PFSK-1 (cell line): Measurements from ENCODE around the gene TGFBR3L.

Experiments
- POLR2AphosphoS5 ChIP-seq: IDR thresholded peaks from 2 replicates; pipeline ENCODE4 v1.6.1; 2012; ENCODE audit warnings: low read depth, mild to moderate bottlenecking, control low read depth, low read length, moderate library complexity
- SIN3A ChIP-seq: IDR thresholded peaks from 2 replicates; pipeline ENCODE4 v1.6.1; 2012; ENCODE audit warnings: mild to moderate bottlenecking, low read length, moderate library complexity, borderline replicate concordance; ENCODE audit not compliant: insufficient read depth
- TAF1 ChIP-seq: IDR thresholded peaks from 2 replicates; pipeline ENCODE4 v1.6.1; 2012; ENCODE audit warnings: low read length, control low read depth, borderline replicate concordance; ENCODE audit not compliant: insufficient read depth
- TF ChIP-seq, protein P1 (sequence below), 2 experiments: IDR thresholded peaks; 2 replicates each; pipeline versions ENCODE4 v1.6.1 to v1.8.0; 2011 to 2012; ENCODE audit warnings: low read depth in 2 of 2, low read length in 2 of 2, control low read depth in 1 of 2, inconsistent platforms in 1 of 2, mild to moderate bottlenecking in 1 of 2, moderate library complexity in 1 of 2; ENCODE audit not compliant: insufficient read depth in 1 of 2

DNA sequence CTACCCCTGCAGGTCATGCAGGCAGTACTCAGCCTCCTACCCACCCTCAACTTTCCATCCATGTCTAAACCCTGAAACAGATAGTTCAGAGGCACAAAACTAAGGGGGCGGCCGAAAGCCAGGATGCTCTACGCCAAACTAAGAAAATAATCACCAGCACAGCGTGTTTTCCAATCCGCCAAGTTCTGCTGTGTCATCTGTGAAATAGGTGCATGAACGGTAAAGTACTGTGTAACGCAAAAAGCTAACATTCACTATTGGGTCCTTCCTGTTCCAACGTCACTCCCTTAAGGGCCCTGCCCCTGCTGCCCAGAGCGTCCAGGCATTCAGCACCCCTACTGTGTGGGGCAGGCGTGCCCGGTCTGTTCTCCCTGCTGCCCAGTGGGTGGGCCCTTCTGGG is 41.1 kb downstream of the TGFBR3L start:
- TF ChIP-seq SIN3A (no peak), TAF1 (no peak), POLR2AphosphoS5 (no peak)
- TF ChIP-seq, protein P1, sequence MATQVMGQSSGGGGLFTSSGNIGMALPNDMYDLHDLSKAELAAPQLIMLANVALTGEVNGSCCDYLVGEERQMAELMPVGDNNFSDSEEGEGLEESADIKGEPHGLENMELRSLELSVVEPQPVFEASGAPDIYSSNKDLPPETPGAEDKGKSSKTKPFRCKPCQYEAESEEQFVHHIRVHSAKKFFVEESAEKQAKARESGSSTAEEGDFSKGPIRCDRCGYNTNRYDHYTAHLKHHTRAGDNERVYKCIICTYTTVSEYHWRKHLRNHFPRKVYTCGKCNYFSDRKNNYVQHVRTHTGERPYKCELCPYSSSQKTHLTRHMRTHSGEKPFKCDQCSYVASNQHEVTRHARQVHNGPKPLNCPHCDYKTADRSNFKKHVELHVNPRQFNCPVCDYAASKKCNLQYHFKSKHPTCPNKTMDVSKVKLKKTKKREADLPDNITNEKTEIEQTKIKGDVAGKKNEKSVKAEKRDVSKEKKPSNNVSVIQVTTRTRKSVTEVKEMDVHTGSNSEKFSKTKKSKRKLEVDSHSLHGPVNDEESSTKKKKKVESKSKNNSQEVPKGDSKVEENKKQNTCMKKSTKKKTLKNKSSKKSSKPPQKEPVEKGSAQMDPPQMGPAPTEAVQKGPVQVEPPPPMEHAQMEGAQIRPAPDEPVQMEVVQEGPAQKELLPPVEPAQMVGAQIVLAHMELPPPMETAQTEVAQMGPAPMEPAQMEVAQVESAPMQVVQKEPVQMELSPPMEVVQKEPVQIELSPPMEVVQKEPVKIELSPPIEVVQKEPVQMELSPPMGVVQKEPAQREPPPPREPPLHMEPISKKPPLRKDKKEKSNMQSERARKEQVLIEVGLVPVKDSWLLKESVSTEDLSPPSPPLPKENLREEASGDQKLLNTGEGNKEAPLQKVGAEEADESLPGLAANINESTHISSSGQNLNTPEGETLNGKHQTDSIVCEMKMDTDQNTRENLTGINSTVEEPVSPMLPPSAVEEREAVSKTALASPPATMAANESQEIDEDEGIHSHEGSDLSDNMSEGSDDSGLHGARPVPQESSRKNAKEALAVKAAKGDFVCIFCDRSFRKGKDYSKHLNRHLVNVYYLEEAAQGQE (IDR thresholded peaks at IDR 0.05; ENCODE audit: insufficient read depth in 1 of 2, low read depth in 2 of 2, low read length in 2 of 2), result no peak
